GM23338 (cell line): ENCODE results near the gene NAALADL2. TPM values are rescaled to one million over a fixed set of nuclear protein-coding genes. Genes with fewer than 3 reads are reported as not detected.

Experiments
- ATAC-seq: fragments of 200-7000 bp; cut with Tn5 transposase; 3 replicates; pipeline ENCODE4 v1.9.1; 2020
- DNase-seq: peaks from one replicate; pipeline ENCODE4 v3.0.0-alpha.2; 2015; ENCODE audit warnings: low spot score
- H2AFZ ChIP-seq: fragments of 200-600 bp; sonication (generic); 2 replicates; pipeline ENCODE4 v1.8.0; 2016; ENCODE audit warnings: antibody characterized with exemption, mild to moderate bottlenecking, moderate library complexity
- H3F3A ChIP-seq: fragments of 200-600 bp; sonication (generic); replicated peaks from 2 replicates; pipeline ENCODE4 v1.8.0; 2017; ENCODE audit warnings: antibody characterized with exemption, mixed run types, low read depth
- H3K27ac ChIP-seq: fragments of 200-600 bp; sonication (generic); 2 replicates; pipeline ENCODE4 v1.6.1; 2016; ENCODE audit warnings: low read depth
- H3K27me3 ChIP-seq: fragments of 200-600 bp; sonication (generic); 2 replicates; pipeline ENCODE4 v1.8.0; 2016; ENCODE audit warnings: mild to moderate bottlenecking, mixed run types, moderate library complexity; ENCODE audit not compliant: insufficient read depth
- H3K36me3 ChIP-seq: fragments of 200-600 bp; sonication (generic); 2 replicates; pipeline ENCODE4 v1.8.0; 2016; ENCODE audit warnings: mild to moderate bottlenecking; ENCODE audit not compliant: insufficient read depth
- H3K4me1 ChIP-seq: fragments of 200-600 bp; sonication (generic); 2 replicates; pipeline ENCODE4 v1.8.0; 2016; ENCODE audit warnings: mild to moderate bottlenecking, moderate library complexity; ENCODE audit not compliant: insufficient read depth
- H3K4me2 ChIP-seq: fragments of 200-600 bp; sonication (generic); 2 replicates; pipeline ENCODE4 v1.7.1; 2017; ENCODE audit warnings: mixed run types
- H3K4me3 ChIP-seq: fragments of 200-600 bp; sonication (generic); 2 replicates; pipeline ENCODE4 v1.6.1; 2016; ENCODE audit warnings: mixed run types
- H3K79me2 ChIP-seq: fragments of 200-600 bp; sonication (generic); replicated peaks from 2 replicates; pipeline ENCODE4 v1.8.0; 2017; ENCODE audit warnings: mild to moderate bottlenecking; ENCODE audit not compliant: insufficient read depth
- H3K9me2 ChIP-seq: fragments of 200-600 bp; sonication (generic); 2 replicates; pipeline ENCODE4 v1.8.0; 2017; ENCODE audit not compliant: insufficient read depth
- H4K20me1 ChIP-seq: fragments of 200-600 bp; sonication (generic); replicated peaks from 2 replicates; pipeline ENCODE4 v1.8.0; 2017; ENCODE audit warnings: mild to moderate bottlenecking; ENCODE audit not compliant: insufficient read depth
- H3K27ac Mint-ChIP-seq: 2 replicates; pipeline ENCODE4 v1.8.0; 2020; ENCODE audit warnings: inconsistent platforms, mild to moderate bottlenecking, moderate library complexity, mixed read lengths
- H3K27me3 Mint-ChIP-seq: 3 replicates; pipeline ENCODE4 v1.8.0; 2022; ENCODE audit warnings: low read depth, mild to moderate bottlenecking, moderate library complexity, mixed read lengths, inconsistent platforms; ENCODE audit not compliant: insufficient read depth, poor library complexity
- H3K36me3 Mint-ChIP-seq: 3 replicates; pipeline ENCODE4 v1.8.0; 2021; ENCODE audit warnings: low read depth, mild to moderate bottlenecking, inconsistent platforms, moderate library complexity, mixed read lengths
- H3K4me1 Mint-ChIP-seq: 3 replicates; pipeline ENCODE4 v1.8.0; 2020; ENCODE audit warnings: mild to moderate bottlenecking, inconsistent platforms, mixed read lengths
- H3K4me3 Mint-ChIP-seq: 3 replicates; pipeline ENCODE4 v1.8.0; 2021; ENCODE audit warnings: moderate library complexity, mild to moderate bottlenecking, inconsistent platforms, mixed read lengths
- H3K9me3 Mint-ChIP-seq: 3 replicates; pipeline ENCODE4 v1.8.0; 2020; ENCODE audit warnings: moderate library complexity, mild to moderate bottlenecking, inconsistent platforms, mixed read lengths
- CREB1 ChIP-seq: fragments of 250-450 bp; sonication (Bioruptor Pico); IDR thresholded peaks from 2 replicates; pipeline ENCODE4 v1.5.0; 2020; ENCODE audit warnings: low read depth, mild to moderate bottlenecking, moderate library complexity
- CTCF ChIP-seq, 2 experiments: fragments of 200-600 bp in 1 of 2; sonication (generic) in 1 of 2; conservative IDR thresholded peaks; 2 replicates each; pipeline versions ENCODE4 v1.5.1 to v1.6.1; 2016 to 2017; ENCODE audit warnings: antibody characterized with exemption in 2 of 2, low read depth in 2 of 2, mild to moderate bottlenecking in 2 of 2, moderate library complexity in 1 of 2
- ETS1 ChIP-seq: IDR thresholded peaks from 2 replicates; pipeline ENCODE4 v1.6.1; 2016; ENCODE audit warnings: antibody characterized with exemption
- EZH2 ChIP-seq: fragments of 200-600 bp; sonication (generic); IDR thresholded peaks from one replicate; pipeline ENCODE4 v1.8.0; 2017; ENCODE audit warnings: antibody characterized with exemption, mild to moderate bottlenecking, low read depth; ENCODE audit not compliant: unreplicated experiment
- EZH2phosphoT487 ChIP-seq: fragments of 200-600 bp; sonication (generic); IDR thresholded peaks from one replicate; pipeline ENCODE4 v1.8.1; 2018; ENCODE audit warnings: antibody characterized with exemption; ENCODE audit not compliant: unreplicated experiment
- JUNB ChIP-seq: IDR thresholded peaks from one replicate; pipeline ENCODE4 v1.6.1; 2016; ENCODE audit warnings: antibody characterized with exemption; ENCODE audit not compliant: unreplicated experiment
- NANOG ChIP-seq: IDR thresholded peaks from 2 replicates; pipeline ENCODE4 v1.6.1; 2016; ENCODE audit warnings: antibody characterized with exemption, borderline replicate concordance
- POLR2AphosphoS5 ChIP-seq: IDR thresholded peaks from 2 replicates; pipeline ENCODE4 v1.6.1; 2016; ENCODE audit warnings: antibody characterized with exemption, low read depth
- STAT1 ChIP-seq: IDR thresholded peaks from one replicate; pipeline ENCODE4 v1.6.1; 2016; ENCODE audit warnings: antibody characterized with exemption; ENCODE audit not compliant: unreplicated experiment
- ZNF114 ChIP-seq: fragments of 250-450 bp; sonication (Bioruptor Pico); IDR thresholded peaks from 2 replicates; pipeline ENCODE4 v1.5.0; 2020; ENCODE audit warnings: mild to moderate bottlenecking, moderate library complexity
- ZNF331 ChIP-seq: fragments of 250-450 bp; sonication (Bioruptor Pico); IDR thresholded peaks from 2 replicates; pipeline ENCODE4 v1.5.0; 2020; ENCODE audit warnings: low read depth, mild to moderate bottlenecking, moderate library complexity
- polyA plus RNA-seq: library from polyadenylated mRNA; unstranded; fragments of >200 nt; fragmentation: Nextera tagmentation; extraction: Ambion mirVana; gene quantifications from 2 replicates; pipeline ENCODE4 v1.2.1, GENCODE V29; 2016
- total RNA-seq: library from RNA; depleted of rRNA; stranded (reverse); fragments of >200 nt; shearing (Covaris generic); gene quantifications from 2 replicates; pipeline ENCODE4 v1.2.3, GENCODE V29; 2014
- TF ChIP-seq, protein P1 (sequence below): fragments of 250-450 bp; sonication (Bioruptor Pico); IDR thresholded peaks from 2 replicates; pipeline ENCODE4 v1.5.0; 2020; ENCODE audit warnings: mild to moderate bottlenecking, moderate library complexity
- TF ChIP-seq, protein P2 (sequence below): IDR thresholded peaks from one replicate; pipeline ENCODE4 v1.6.1; 2018; ENCODE audit warnings: antibody characterized with exemption; ENCODE audit not compliant: unreplicated experiment

Gene NAALADL2
- total and polyA plus RNA-seq, 2 experiments from 2014 or later: 1.6 to 2.6 TPM

DNA sequence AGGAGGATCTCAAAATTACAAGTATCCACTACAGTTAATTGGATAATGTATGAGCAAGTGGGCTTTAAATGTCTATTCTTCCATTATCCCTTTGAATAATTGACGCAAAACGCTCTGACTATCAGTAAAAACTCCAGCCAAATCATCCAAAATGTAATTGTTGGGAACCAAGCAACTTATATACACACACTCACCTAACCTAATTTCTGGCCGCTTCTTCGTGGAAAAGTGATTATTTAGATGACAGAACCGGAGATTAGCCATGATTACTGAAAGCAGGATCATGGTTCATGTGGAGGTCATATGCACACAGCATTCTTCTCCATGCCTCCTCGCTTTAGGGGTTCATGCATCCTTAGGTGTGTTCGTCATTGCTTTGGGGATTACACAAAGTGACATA is 992.4 kb downstream of the NAALADL2 start:
- no peaks in the 10 kb centered on the region for H3K36me3 Mint-ChIP-seq
- H3F3A ChIP-seq: no peaks in the 10 kb centered on the region
- ATAC-seq (no peak), DNase-seq (no peak)
- no peaks in the 10 kb centered on the region for H3K4me1 Mint-ChIP-seq
- H3K9me2 ChIP-seq: no peaks in the 10 kb centered on the region; the same call in 1 of the 2 replicates
- no peak overlapping the region for H3K27ac ChIP-seq
- H2AFZ ChIP-seq: no peak overlapping the region
- H4K20me1 ChIP-seq: no peaks in the 10 kb centered on the region
- H3K9me3 Mint-ChIP-seq: no peaks in the 10 kb centered on the region
- no peak overlapping the region for H3K4me3 Mint-ChIP-seq
- no peaks in the 10 kb centered on the region for H3K79me2 ChIP-seq
- H3K27me3 Mint-ChIP-seq: no peaks in the 10 kb centered on the region
- no peaks in the 10 kb centered on the region for H3K27me3 ChIP-seq
- TF ChIP-seq ZNF114: no peak
- TF ChIP-seq, protein P1, sequence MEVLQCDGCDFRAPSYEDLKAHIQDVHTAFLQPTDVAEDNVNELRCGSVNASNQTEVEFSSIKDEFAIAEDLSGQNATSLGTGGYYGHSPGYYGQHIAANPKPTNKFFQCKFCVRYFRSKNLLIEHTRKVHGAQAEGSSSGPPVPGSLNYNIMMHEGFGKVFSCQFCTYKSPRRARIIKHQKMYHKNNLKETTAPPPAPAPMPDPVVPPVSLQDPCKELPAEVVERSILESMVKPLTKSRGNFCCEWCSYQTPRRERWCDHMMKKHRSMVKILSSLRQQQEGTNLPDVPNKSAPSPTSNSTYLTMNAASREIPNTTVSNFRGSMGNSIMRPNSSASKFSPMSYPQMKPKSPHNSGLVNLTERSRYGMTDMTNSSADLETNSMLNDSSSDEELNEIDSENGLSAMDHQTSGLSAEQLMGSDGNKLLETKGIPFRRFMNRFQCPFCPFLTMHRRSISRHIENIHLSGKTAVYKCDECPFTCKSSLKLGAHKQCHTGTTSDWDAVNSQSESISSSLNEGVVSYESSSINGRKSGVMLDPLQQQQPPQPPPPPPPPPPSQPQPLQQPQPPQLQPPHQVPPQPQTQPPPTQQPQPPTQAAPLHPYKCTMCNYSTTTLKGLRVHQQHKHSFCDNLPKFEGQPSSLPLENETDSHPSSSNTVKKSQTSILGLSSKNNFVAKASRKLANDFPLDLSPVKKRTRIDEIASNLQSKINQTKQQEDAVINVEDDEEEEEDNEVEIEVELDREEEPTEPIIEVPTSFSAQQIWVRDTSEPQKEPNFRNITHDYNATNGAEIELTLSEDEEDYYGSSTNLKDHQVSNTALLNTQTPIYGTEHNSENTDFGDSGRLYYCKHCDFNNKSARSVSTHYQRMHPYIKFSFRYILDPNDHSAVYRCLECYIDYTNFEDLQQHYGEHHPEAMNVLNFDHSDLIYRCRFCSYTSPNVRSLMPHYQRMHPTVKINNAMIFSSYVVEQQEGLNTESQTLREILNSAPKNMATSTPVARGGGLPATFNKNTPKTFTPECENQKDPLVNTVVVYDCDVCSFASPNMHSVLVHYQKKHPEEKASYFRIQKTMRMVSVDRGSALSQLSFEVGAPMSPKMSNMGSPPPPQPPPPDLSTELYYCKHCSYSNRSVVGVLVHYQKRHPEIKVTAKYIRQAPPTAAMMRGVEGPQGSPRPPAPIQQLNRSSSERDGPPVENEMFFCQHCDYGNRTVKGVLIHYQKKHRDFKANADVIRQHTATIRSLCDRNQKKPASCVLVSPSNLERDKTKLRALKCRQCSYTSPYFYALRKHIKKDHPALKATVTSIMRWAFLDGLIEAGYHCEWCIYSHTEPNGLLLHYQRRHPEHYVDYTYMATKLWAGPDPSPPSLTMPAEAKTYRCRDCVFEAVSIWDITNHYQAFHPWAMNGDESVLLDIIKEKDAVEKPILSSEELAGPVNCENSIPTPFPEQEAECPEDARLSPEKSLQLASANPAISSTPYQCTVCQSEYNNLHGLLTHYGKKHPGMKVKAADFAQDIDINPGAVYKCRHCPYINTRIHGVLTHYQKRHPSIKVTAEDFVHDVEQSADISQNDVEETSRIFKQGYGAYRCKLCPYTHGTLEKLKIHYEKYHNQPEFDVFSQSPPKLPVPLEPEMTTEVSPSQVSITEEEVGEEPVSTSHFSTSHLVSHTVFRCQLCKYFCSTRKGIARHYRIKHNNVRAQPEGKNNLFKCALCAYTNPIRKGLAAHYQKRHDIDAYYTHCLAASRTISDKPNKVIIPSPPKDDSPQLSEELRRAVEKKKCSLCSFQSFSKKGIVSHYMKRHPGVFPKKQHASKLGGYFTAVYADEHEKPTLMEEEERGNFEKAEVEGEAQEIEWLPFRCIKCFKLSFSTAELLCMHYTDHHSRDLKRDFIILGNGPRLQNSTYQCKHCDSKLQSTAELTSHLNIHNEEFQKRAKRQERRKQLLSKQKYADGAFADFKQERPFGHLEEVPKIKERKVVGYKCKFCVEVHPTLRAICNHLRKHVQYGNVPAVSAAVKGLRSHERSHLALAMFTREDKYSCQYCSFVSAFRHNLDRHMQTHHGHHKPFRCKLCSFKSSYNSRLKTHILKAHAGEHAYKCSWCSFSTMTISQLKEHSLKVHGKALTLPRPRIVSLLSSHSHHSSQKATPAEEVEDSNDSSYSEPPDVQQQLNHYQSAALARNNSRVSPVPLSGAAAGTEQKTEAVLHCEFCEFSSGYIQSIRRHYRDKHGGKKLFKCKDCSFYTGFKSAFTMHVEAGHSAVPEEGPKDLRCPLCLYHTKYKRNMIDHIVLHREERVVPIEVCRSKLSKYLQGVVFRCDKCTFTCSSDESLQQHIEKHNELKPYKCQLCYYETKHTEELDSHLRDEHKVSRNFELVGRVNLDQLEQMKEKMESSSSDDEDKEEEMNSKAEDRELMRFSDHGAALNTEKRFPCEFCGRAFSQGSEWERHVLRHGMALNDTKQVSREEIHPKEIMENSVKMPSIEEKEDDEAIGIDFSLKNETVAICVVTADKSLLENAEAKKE (CRISPR knock-in tag): no peak
- TF ChIP-seq EZH2: no peak
- no peak for TF ChIP-seq STAT1
- no peak for TF ChIP-seq EZH2phosphoT487
- TF ChIP-seq, protein P2, sequence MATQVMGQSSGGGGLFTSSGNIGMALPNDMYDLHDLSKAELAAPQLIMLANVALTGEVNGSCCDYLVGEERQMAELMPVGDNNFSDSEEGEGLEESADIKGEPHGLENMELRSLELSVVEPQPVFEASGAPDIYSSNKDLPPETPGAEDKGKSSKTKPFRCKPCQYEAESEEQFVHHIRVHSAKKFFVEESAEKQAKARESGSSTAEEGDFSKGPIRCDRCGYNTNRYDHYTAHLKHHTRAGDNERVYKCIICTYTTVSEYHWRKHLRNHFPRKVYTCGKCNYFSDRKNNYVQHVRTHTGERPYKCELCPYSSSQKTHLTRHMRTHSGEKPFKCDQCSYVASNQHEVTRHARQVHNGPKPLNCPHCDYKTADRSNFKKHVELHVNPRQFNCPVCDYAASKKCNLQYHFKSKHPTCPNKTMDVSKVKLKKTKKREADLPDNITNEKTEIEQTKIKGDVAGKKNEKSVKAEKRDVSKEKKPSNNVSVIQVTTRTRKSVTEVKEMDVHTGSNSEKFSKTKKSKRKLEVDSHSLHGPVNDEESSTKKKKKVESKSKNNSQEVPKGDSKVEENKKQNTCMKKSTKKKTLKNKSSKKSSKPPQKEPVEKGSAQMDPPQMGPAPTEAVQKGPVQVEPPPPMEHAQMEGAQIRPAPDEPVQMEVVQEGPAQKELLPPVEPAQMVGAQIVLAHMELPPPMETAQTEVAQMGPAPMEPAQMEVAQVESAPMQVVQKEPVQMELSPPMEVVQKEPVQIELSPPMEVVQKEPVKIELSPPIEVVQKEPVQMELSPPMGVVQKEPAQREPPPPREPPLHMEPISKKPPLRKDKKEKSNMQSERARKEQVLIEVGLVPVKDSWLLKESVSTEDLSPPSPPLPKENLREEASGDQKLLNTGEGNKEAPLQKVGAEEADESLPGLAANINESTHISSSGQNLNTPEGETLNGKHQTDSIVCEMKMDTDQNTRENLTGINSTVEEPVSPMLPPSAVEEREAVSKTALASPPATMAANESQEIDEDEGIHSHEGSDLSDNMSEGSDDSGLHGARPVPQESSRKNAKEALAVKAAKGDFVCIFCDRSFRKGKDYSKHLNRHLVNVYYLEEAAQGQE: no peak
- TF ChIP-seq CREB1 (CRISPR knock-in tag): no peak
- no peak for TF ChIP-seq CTCF (conservative IDR thresholded peaks at IDR 0.05; ENCODE audit: low read depth in 2 of 2)
- no peak for TF ChIP-seq NANOG
- no peak for TF ChIP-seq ZNF331 (CRISPR knock-in tag)
- no peak for TF ChIP-seq JUNB
- no peak for TF ChIP-seq ETS1
- no peak for TF ChIP-seq POLR2AphosphoS5
- H3K27ac Mint-ChIP-seq: no peak overlapping the region
- no peaks in the 10 kb centered on the region for H3K4me1 ChIP-seq
- H3K4me3 ChIP-seq: no peak overlapping the region
- no peak overlapping the region for H3K4me2 ChIP-seq
- no peaks in the 10 kb centered on the region for H3K36me3 ChIP-seq
